ENCODE results near the gene TEAD1. TPM values are rescaled to one million over a fixed set of nuclear protein-coding genes. Genes with fewer than 3 reads are reported as not detected.

TEAD1 gene
- total RNA-seq, 4 donors from 2014 or later: 46.1 to 175 (median 126) TPM

GRCh38 chr11:12865863-12866595 lies 191.8 kb downstream of the TEAD1 start:
- in situ Hi-C loops (cut with MboI; ENCODE audit: low sequenced_read_pairs in 4 of 4): no loop called here
- no peak for ATAC-seq

GRCh38 chr11:12867531-12867930 lies 193.3 kb downstream of the TEAD1 start:
- no peaks in the 10 kb centered on the region for H3K36me3 ChIP-seq
- intact Hi-C loops (cut with DNase I; ENCODE audit: low total_unique reads) (no loop called here), in situ Hi-C loops (cut with MboI; ENCODE audit: low sequenced_read_pairs in 4 of 4) (no loop called here)
- ATAC-seq (no peak), DNase-seq (no peak)
- H3K27ac ChIP-seq: peak overlapping the region in 3 of 4 donors; percentile 25 to 71 (median 51)
- no peaks in the 10 kb centered on the region for H3K27me3 ChIP-seq
- TF ChIP-seq POLR2A (IDR thresholded peaks at IDR 0.05) (no peak), CTCF (IDR thresholded peaks at IDR 0.05 in 4 of 5, conservative IDR thresholded peaks at IDR 0.05 in 1 of 5) (no peak)
- peaks cover 30 to 40% of the 10 kb centered on the region in 2 donors for H3K4me1 ChIP-seq
- H3K9me3 ChIP-seq: no peaks in the 10 kb centered on the region
- no peak overlapping the region for H3K4me3 ChIP-seq

More at GRCh38 chr11:12865863-12866595, 191.8 kb downstream of the TEAD1 start:
- H3K36me3 ChIP-seq: no peaks in the 10 kb centered on the region
- H3K4me1 ChIP-seq: peaks cover 31 to 42% of the 10 kb centered on the region in 2 donors
- no peak overlapping the region for H3K4me3 ChIP-seq
- H3K27ac ChIP-seq: no peak overlapping the region
- H3K9me3 ChIP-seq: no peaks in the 10 kb centered on the region
- no peaks in the 10 kb centered on the region for H3K27me3 ChIP-seq
- intact Hi-C loops (cut with DNase I; ENCODE audit: low total_unique reads): no loop called here
- DNase-seq: no peak
- TF ChIP-seq CTCF (IDR thresholded peaks at IDR 0.05 in 4 of 5, conservative IDR thresholded peaks at IDR 0.05 in 1 of 5) (no peak), POLR2A (IDR thresholded peaks at IDR 0.05) (no peak)

GRCh38 chr11:12868315-12869073 lies 194.3 kb downstream of the TEAD1 start:
- Histone ChIP-seq H3K4me3 (no peak overlapping the region), H3K27ac (peak overlapping the region; percentile 25 to 71 (median 52)), H3K27me3 (no peaks in the 10 kb centered on the region), H3K4me1 (peaks cover 20 to 35% of the 10 kb centered on the region in 2 donors), H3K36me3 (no peaks in the 10 kb centered on the region), H3K9me3 (no peaks in the 10 kb centered on the region)
- in situ Hi-C loops (cut with MboI; ENCODE audit: low sequenced_read_pairs in 4 of 4): no loop called here
- peak; percentile 45 to 52 for ATAC-seq
- intact Hi-C loops (cut with DNase I; ENCODE audit: low total_unique reads): no loop called here
- TF ChIP-seq CTCF (IDR thresholded peaks at IDR 0.05 in 4 of 5, conservative IDR thresholded peaks at IDR 0.05 in 1 of 5) (peak in 1 of 5 experiments; percentile 24), POLR2A (IDR thresholded peaks at IDR 0.05) (no peak)
- DNase-seq: no peak

GRCh38 chr11:12871241-12871640 lies 197.0 kb downstream of the TEAD1 start:
- no peaks in the 10 kb centered on the region for H3K27me3 ChIP-seq
- H3K4me1 ChIP-seq: peaks cover 18 to 28% of the 10 kb centered on the region in 2 donors
- no peak overlapping the region for H3K4me3 ChIP-seq
- H3K9me3 ChIP-seq: no peaks in the 10 kb centered on the region
- H3K27ac ChIP-seq: peak overlapping the region in 2 of 4 donors; percentile 27
- intact Hi-C loops (cut with DNase I; ENCODE audit: low total_unique reads): no loop called here
- DNase-seq: no peak
- no peaks in the 10 kb centered on the region for H3K36me3 ChIP-seq
- TF ChIP-seq CTCF (IDR thresholded peaks at IDR 0.05 in 4 of 5, conservative IDR thresholded peaks at IDR 0.05 in 1 of 5): no peak
- no peak for TF ChIP-seq POLR2A (IDR thresholded peaks at IDR 0.05)
- no peak for ATAC-seq
- in situ Hi-C loops (cut with MboI; ENCODE audit: low sequenced_read_pairs in 4 of 4): no loop called here

Measured in gastrocnemius medialis (tissue), 4 donors.